Gastroesophageal sphincter (tissue), 4 donors: ENCODE data around the gene RMND5A. TPM values are rescaled to one million over a fixed set of nuclear protein-coding genes. Genes with fewer than 3 reads are reported as not detected.
"Not testable (repeated sequence)": the region's sequence is repeated elsewhere in the genome, so short reads cannot be mapped to it uniquely, and the experiment has no call there.

Experiments used
- ATAC-seq: fragments of 150-250 bp; one replicate; pipeline ENCODE4 v1.9.1; 2016; ENCODE audit warnings: mild to moderate bottlenecking, moderate library complexity
- H3K27ac ChIP-seq, 4 donors: fragments of 200-600 bp; sonication (generic) in 3 of 4; 1 replicate in 3 of 4; 2 replicates in 1 of 4; pipeline ENCODE4 v1.5.1; 2016 to 2019
- H3K27me3 ChIP-seq: fragments of 200-600 bp; sonication (generic); one replicate; pipeline ENCODE4 v1.5.1; 2019
- H3K36me3 ChIP-seq, 2 donors: fragments of 200-600 bp; sonication (generic); one replicate each; pipeline ENCODE4 v1.5.1; 2019; ENCODE audit warnings: control low read depth in 1 of 2
- H3K4me1 ChIP-seq, 3 donors: fragments of 200-600 bp; sonication (generic); 1 replicate in 2 of 3; 2 replicates in 1 of 3; pipeline ENCODE4 v1.5.1; 2016 to 2019; ENCODE audit warnings: control low read depth in 2 of 3
- H3K4me3 ChIP-seq, 2 donors: fragments of 200-600 bp; sonication (generic); one replicate each; pipeline ENCODE4 v1.5.1; 2019; ENCODE audit warnings: mild to moderate bottlenecking in 1 of 2, moderate library complexity in 1 of 2
- H3K9me3 ChIP-seq, 3 donors: fragments of 200-600 bp; sonication (generic); one replicate each; pipeline ENCODE4 v1.5.1; 2017 to 2019; ENCODE audit warnings: control low read depth in 2 of 3
- CTCF ChIP-seq, 4 experiments: fragments of 200-600 bp in 2 of 4; fragments of 450-650 bp in 2 of 4; sonication (generic) in 1 of 4; IDR thresholded peaks; one replicate each; pipeline ENCODE4 v1.5.1; 2017 to 2019; ENCODE audit warnings: antibody characterized with exemption in 4 of 4, mild to moderate bottlenecking in 2 of 4, moderate library complexity in 2 of 4
- EP300 ChIP-seq: sonication (generic); formaldehyde crosslinking; IDR thresholded peaks from one replicate; pipeline ENCODE4 v1.6.1; 2017; ENCODE audit warnings: antibody characterized with exemption, mild to moderate bottlenecking
- POLR2A ChIP-seq, 2 donors: fragments of 450-650 bp; IDR thresholded peaks; one replicate each; pipeline ENCODE4 v1.6.1; 2017; ENCODE audit warnings: antibody characterized with exemption in 2 of 2, mild to moderate bottlenecking in 2 of 2, moderate library complexity in 1 of 2
- POLR2AphosphoS5 ChIP-seq: sonication (generic); formaldehyde crosslinking; IDR thresholded peaks from one replicate; pipeline ENCODE4 v1.6.1; 2017; ENCODE audit warnings: antibody characterized with exemption
- WGBS, 2 donors: methylation state at CpG; one replicate each; pipeline ENCODE4 v1.1.5; 2018; ENCODE audit warnings: low coverage in 1 of 2; 5-methylcytosine and 5-hydroxymethylcytosine counted together
- total RNA-seq, 4 donors: library from RNA; depleted of rRNA; stranded (reverse); fragments of >200 nt; gene quantifications; one replicate each; pipeline ENCODE4 v1.1.0, GENCODE V29; 2016

The RMND5A gene
- total RNA-seq, 4 donors from 2014 or later: 44.8 to 75.6 (median 61.1) TPM

GRCh38 chr2:86720540-86721320 is 639 bp downstream of the RMND5A start:
- H3K36me3 ChIP-seq, H3K4me1 ChIP-seq, H3K27me3 ChIP-seq, H3K9me3 ChIP-seq: not testable (repeated sequence)
- peak overlapping the region; percentile 81 to 93 (median 87) for H3K27ac ChIP-seq
- peak; percentile 2 for ATAC-seq
- WGBS, 2 donors: 0% methylated on average over 3 of the region's 85 CpGs; no CpG with 5 or more reads in 1 of the 2 donors
- H3K4me3 ChIP-seq: peak overlapping the region; percentile 69 to 97

- H3K27ac ChIP-seq, H3K4me3 ChIP-seq, H3K9me3 ChIP-seq, H3K36me3 ChIP-seq, ATAC-seq, H3K27me3 ChIP-seq, H3K4me1 ChIP-seq: not testable (repeated sequence)
- WGBS, 2 donors: no CpG with 5 or more reads among the region's 2 CpGs
These were observed 5.6 kb downstream of the RMND5A start for GRCh38 chr2:86725706-86726105.

GRCh38 chr2:86732040-86732525 is 12.0 kb downstream of the RMND5A start:
- not testable (repeated sequence) for H3K27ac ChIP-seq, H3K9me3 ChIP-seq, H3K4me3 ChIP-seq, H3K36me3 ChIP-seq, H3K4me1 ChIP-seq, ATAC-seq, H3K27me3 ChIP-seq
- WGBS, 2 donors: 63% methylated on average over 2 of the region's 6 CpGs; no CpG with 5 or more reads in 1 of the 2 donors

GRCh38 chr2:86732837-86733236 is 12.7 kb downstream of the RMND5A start:
- not testable (repeated sequence) for H3K4me1 ChIP-seq, H3K27ac ChIP-seq, H3K9me3 ChIP-seq, H3K27me3 ChIP-seq, ATAC-seq, H3K36me3 ChIP-seq, H3K4me3 ChIP-seq

- not testable (repeated sequence) for H3K4me3 ChIP-seq, H3K4me1 ChIP-seq, H3K36me3 ChIP-seq, H3K27me3 ChIP-seq, ATAC-seq, H3K27ac ChIP-seq, H3K9me3 ChIP-seq
- 83% methylated on average over 1 of the region's 4 CpGs; no CpG with 5 or more reads in 1 of the 2 donors for WGBS, 2 donors
These were observed 13.4 kb downstream of the RMND5A start for GRCh38 chr2:86733528-86733927.

GRCh38 chr2:86734896-86735295 is 14.8 kb downstream of the RMND5A start:
- no CpG with 5 or more reads among the region's 1 CpG for WGBS, 2 donors
- ATAC-seq, H3K27ac ChIP-seq, H3K36me3 ChIP-seq, H3K27me3 ChIP-seq, H3K4me3 ChIP-seq, H3K4me1 ChIP-seq, H3K9me3 ChIP-seq: not testable (repeated sequence)

- H3K36me3 ChIP-seq: peaks cover 0 to 17% of the 10 kb centered on the region in 2 donors
- not testable (repeated sequence) for ATAC-seq
These were observed 19.4 kb downstream of the RMND5A start for GRCh38 chr2:86739485-86739884.

GRCh38 chr2:86739889-86740288 is 19.8 kb downstream of the RMND5A start:
- ATAC-seq: not testable (repeated sequence)
- no CpG with 5 or more reads among the region's 11 CpGs for WGBS, 2 donors

More at GRCh38 chr2:86739485-86739884, 19.4 kb downstream of the RMND5A start:
- H3K27me3 ChIP-seq, H3K9me3 ChIP-seq, H3K27ac ChIP-seq, H3K4me3 ChIP-seq, H3K4me1 ChIP-seq: not testable (repeated sequence)

GRCh38 chr2:86741889-86742498 is 21.9 kb downstream of the RMND5A start:
- WGBS, 2 donors: no CpG with 5 or more reads among the region's 4 CpGs
- H3K36me3 ChIP-seq: peaks cover 0 to 18% of the 10 kb centered on the region in 2 donors
- not testable (repeated sequence) for H3K9me3 ChIP-seq, H3K27ac ChIP-seq, ATAC-seq, H3K4me3 ChIP-seq, H3K4me1 ChIP-seq, H3K27me3 ChIP-seq

More at GRCh38 chr2:86739889-86740288, 19.8 kb downstream of the RMND5A start:
- H3K36me3 ChIP-seq: peaks cover 0 to 18% of the 10 kb centered on the region in 2 donors
- H3K4me3 ChIP-seq, H3K4me1 ChIP-seq, H3K9me3 ChIP-seq, H3K27me3 ChIP-seq, H3K27ac ChIP-seq: not testable (repeated sequence)

GRCh38 chr2:86744152-86744551 is 24.1 kb downstream of the RMND5A start:
- H3K27me3 ChIP-seq: no peaks in the 10 kb centered on the region
- H3K4me1 ChIP-seq: peaks cover 0 to 9% (median 0%) of the 10 kb centered on the region in 3 donors
- H3K9me3 ChIP-seq: no peaks in the 10 kb centered on the region
- no peak for ATAC-seq
- H3K36me3 ChIP-seq: peaks cover 0 to 18% of the 10 kb centered on the region in 2 donors
- H3K4me3 ChIP-seq: no peak overlapping the region
- WGBS, 2 donors: 64 to 67% methylated on average over 2 of the region's 2 CpGs
- no peak for TF ChIP-seq CTCF (IDR thresholded peaks at IDR 0.05)
- TF ChIP-seq POLR2AphosphoS5: no peak
- TF ChIP-seq POLR2A (IDR thresholded peaks at IDR 0.05): no peak
- TF ChIP-seq EP300: no peak
- no peak overlapping the region for H3K27ac ChIP-seq
